ENCODE measurements around the gene MRPL14.
A peak's percentile ranks its signal among the peaks of the same experiment; 100 is the strongest.

Gene MRPL14

DNA sequence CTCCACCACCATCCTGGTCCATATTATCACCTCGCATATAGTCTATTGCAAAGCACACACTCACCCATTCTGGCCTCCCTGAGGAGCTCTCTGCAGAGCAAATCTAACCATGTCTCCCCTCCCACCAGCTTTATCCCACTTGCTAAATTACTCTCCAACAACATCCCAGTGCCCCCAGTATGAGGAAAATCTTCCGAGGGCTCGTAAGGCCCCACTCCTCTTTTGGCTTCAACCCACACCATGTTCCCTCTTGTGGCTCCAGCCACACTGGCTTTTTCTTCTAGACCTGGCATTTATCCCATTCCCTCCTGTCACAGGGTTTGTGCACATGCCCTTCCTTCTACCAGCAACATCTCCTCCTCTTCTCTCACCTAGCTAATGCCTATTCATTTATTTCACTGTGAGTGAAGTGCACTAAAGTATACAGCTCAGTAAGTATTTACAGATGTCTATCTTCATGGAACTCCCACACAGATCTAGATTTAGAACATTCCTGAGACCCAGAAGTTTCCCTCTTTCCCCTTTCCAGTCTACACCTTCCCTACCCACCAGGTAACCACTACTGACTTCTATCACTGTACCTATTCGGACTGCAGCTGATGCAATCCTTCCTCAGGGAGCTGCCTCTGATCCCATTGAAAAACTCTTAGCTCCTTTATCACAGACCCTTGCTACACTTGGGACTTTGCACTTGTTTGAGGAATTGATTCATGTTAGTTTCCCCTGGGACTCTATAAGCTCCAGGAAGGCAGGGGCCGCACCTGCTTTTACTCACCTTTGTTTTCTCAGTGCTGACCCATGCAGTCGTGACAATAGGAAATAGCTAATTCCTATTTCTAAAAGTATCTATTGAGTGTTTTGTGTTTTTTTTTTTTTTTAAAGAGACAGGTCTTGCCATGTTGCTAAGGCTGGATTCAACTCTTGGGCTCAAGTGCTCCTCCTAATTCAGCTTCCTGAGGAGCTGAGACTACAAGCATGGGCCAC is 15.5 kb downstream of the MRPL14 start:
- no peak for TF ChIP-seq CTCF (conservative IDR thresholded peaks at IDR 0.05)

GRCh38 chr6:44110966-44111365 is 16.3 kb downstream of the MRPL14 start:
- TF ChIP-seq CTCF (conservative IDR thresholded peaks at IDR 0.05) = no peak
- peak overlapping the region; percentile 52 for H3K27ac ChIP-seq

More for the DNA sequence above, 15.5 kb downstream of the MRPL14 start:
- peak overlapping the region; percentile 52 for H3K27ac ChIP-seq

DNA sequence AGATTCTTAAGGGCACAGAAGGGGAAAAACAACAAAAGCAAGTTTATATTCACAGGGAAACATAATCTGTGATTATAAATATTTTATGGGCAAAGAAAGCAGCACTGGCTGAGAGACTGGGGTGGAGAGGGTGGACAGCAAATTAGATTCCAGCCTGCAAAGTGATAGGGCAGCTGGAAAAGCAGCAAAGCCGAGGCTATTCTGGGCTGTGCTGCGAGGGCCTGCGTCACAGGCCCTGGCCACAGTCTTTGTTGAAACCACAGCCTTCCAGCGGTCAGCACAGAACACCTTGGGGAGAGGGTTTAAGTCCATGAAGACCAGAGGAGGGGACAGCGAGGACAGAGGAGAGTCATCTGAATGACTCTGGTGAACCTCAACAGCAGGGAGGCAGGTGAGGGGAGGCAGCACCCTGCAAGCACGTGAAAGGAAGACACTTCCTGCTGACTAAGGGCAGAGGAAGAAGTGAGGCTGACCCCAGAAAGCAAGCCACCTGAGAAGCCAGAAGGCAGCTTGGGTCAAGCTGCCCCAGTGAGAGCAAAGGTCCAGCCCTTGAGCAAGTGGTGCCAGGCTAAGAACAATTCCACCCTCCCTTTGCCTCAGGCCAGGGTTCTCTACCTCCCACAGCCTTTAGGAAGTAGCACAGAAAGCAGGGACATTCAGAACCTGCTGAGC is 17.1 kb downstream of the MRPL14 start:
- TF ChIP-seq CTCF (conservative IDR thresholded peaks at IDR 0.05) = no peak
- peak overlapping the region; percentile 52 for H3K27ac ChIP-seq

GRCh38 chr6:44109212-44109611 is 18.0 kb downstream of the MRPL14 start:
- H3K27ac ChIP-seq = peak overlapping the region; percentile 52
- no peak for TF ChIP-seq CTCF (conservative IDR thresholded peaks at IDR 0.05)

DNA sequence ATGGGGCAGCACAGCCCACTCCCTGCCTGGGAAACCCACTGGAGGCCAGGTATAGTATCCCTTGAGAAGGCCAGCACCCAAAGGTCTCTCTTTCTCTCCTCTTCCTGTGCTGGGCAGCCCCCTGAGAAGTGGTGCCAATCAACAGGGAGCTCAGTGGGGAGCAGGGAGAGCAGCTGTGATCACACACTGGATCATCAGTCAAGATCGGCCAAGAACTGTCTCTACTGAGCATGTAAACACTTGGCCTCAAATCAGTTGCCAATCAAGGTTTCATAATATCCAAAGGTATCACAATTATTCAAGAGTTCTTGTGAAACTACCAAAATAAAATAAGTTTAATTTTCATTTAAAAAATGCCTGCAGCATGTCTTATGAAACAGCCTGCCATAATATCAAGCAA is 18.8 kb downstream of the MRPL14 start:
- TF ChIP-seq CTCF (conservative IDR thresholded peaks at IDR 0.05) = no peak
- H3K27ac ChIP-seq = peak overlapping the region; percentile 52; the same call in 1 of the 2 replicates

DNA sequence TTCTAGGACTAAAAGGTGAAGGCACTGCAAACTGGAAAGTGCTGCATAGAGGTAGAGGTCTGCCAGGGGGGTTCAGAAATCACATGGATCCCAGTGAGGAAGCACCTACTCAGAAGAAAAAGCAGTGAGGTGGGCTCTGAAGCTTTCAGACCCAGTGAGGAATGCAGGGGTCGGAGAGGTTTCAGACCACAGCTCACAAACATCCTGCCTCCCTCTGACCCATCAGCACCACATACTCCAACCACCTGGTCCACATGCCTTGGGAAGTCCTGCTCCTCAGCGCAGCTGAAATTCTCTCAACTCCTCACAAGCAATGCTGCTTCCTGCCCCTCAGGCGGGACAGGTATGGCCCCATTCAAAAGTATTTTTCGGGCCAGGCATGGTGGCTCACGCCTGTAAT is 20.2 kb downstream of the MRPL14 start:
- peak overlapping the region; percentile 71 for H3K27ac ChIP-seq
- TF ChIP-seq CTCF (conservative IDR thresholded peaks at IDR 0.05) = no peak

- no peak for TF ChIP-seq CTCF (conservative IDR thresholded peaks at IDR 0.05)
- peak overlapping the region; percentile 71 for H3K27ac ChIP-seq
Measured at GRCh38 chr6:44105993-44106740, 21.1 kb downstream of the MRPL14 start.
